K562 (cell line): Measurements from ENCODE around the gene MRPL2. TPM values are rescaled to one million over a fixed set of nuclear protein-coding genes. Genes with fewer than 3 reads are reported as not detected.

Source experiments
- ASH1L ChIP-seq: fragments of 450-650 bp; IDR thresholded peaks from 2 replicates; pipeline ENCODE4 v1.6.1; 2018; ENCODE audit warnings: borderline replicate concordance, mild to moderate bottlenecking, low read depth; ENCODE audit not compliant: partially characterized antibody
- CBX5 ChIP-seq: IDR thresholded peaks from 2 replicates; pipeline ENCODE4 v1.6.1; 2014; ENCODE audit warnings: low read depth, borderline replicate concordance
- CHD1 ChIP-seq: fragments of 200-600 bp; sonication (generic); IDR thresholded peaks from one replicate; pipeline ENCODE4 v1.6.1; 2012; ENCODE audit warnings: mild to moderate bottlenecking, moderate library complexity, low read length, inconsistent platforms
- DPF2 ChIP-seq: fragments of 450-650 bp; IDR thresholded peaks from 2 replicates; pipeline ENCODE4 v1.6.1; 2016
- EP400 ChIP-seq: fragments of 450-650 bp; IDR thresholded peaks from 2 replicates; pipeline ENCODE4 v1.6.1; 2017; ENCODE audit warnings: antibody characterized with exemption, mild to moderate bottlenecking, moderate library complexity
- ETV1 ChIP-seq: fragments of 450-650 bp; conservative IDR thresholded peaks from 2 replicates; pipeline ENCODE4 v1.6.1; 2016; ENCODE audit warnings: missing genetic modification characterization, control low read depth, low read depth, missing compliant biosample characterization
- FOXP1 ChIP-seq: sonication (generic); formaldehyde crosslinking; IDR thresholded peaks from 2 replicates; pipeline ENCODE4 v1.8.0; 2022; ENCODE audit warnings: mild to moderate bottlenecking, missing genetic modification reagents
- HEY1 ChIP-seq: fragments of 250-450 bp; sonication (Bioruptor Pico); IDR thresholded peaks from 2 replicates; pipeline ENCODE4 v1.5.0; 2020; ENCODE audit warnings: mild to moderate bottlenecking, moderate library complexity, borderline replicate concordance
- HOMEZ ChIP-seq: fragments of 250-450 bp; sonication (Bioruptor Pico); IDR thresholded peaks from 2 replicates; pipeline ENCODE4 v1.4.0; 2020; ENCODE audit warnings: mild to moderate bottlenecking, moderate library complexity
- KLF13 ChIP-seq: fragments of 450-650 bp; IDR thresholded peaks from 2 replicates; pipeline ENCODE4 v1.6.1; 2016; ENCODE audit warnings: missing genetic modification characterization, low read depth, mild to moderate bottlenecking, missing compliant biosample characterization, moderate library complexity, borderline replicate concordance
- KLF16 ChIP-seq: IDR thresholded peaks from 2 replicates; pipeline ENCODE4 v1.6.1; 2016; ENCODE audit warnings: antibody characterized with exemption
- MITF ChIP-seq: IDR thresholded peaks from 2 replicates; pipeline ENCODE4 v1.6.1; 2014; ENCODE audit warnings: antibody characterized with exemption
- NCOA6 ChIP-seq: fragments of 450-650 bp; IDR thresholded peaks from 2 replicates; pipeline ENCODE4 v1.6.1; 2017; ENCODE audit warnings: mild to moderate bottlenecking
- PTBP1 ChIP-seq: fragments of 200-400 bp; formaldehyde crosslinking; IDR thresholded peaks from 2 replicates; pipeline ENCODE4 v1.6.1; 2017; ENCODE audit warnings: low read depth, low read length
- SMAD2 ChIP-seq: fragments of 150-350 bp; IDR thresholded peaks from 2 replicates; pipeline ENCODE4 v1.6.1; 2014; ENCODE audit warnings: low read depth, mild to moderate bottlenecking, low read length
- SUPT5H ChIP-seq: fragments of 450-650 bp; IDR thresholded peaks from 2 replicates; pipeline ENCODE4 v1.6.1; 2016
- TGIF2 ChIP-seq: sonication (generic); formaldehyde crosslinking; IDR thresholded peaks from 2 replicates; pipeline ENCODE4 v1.8.1; 2022; ENCODE audit warnings: mild to moderate bottlenecking, missing genetic modification reagents, moderate library complexity
- USF2 ChIP-seq: sonication (generic); formaldehyde crosslinking; IDR thresholded peaks from 2 replicates; pipeline ENCODE4 v1.5.0; 2020; ENCODE audit warnings: missing genetic modification reagents
- ZKSCAN8 ChIP-seq: fragments of 200-800 bp; sonication (Bioruptor generic); IDR thresholded peaks from 2 replicates; pipeline ENCODE4 v1.6.1; 2016; ENCODE audit warnings: missing genetic modification characterization, missing compliant biosample characterization
- ZNF253 ChIP-seq: fragments of 250-450 bp; sonication (Bioruptor Pico); conservative IDR thresholded peaks from 2 replicates; pipeline ENCODE4 v1.6.1; 2021; ENCODE audit warnings: mild to moderate bottlenecking
- ZSCAN32 ChIP-seq: fragments of 450-650 bp; formaldehyde crosslinking; IDR thresholded peaks from 2 replicates; pipeline ENCODE4 v1.4.0; 2020; ENCODE audit warnings: mild to moderate bottlenecking, moderate library complexity
- polyA plus RNA-seq, 8 experiments: library from polyadenylated mRNA; depleted of rRNA in 4 of 8; stranded (reverse) in 5 of 8; unstranded in 3 of 8; fragments of >200 nt; fragmentation: Nextera tagmentation in 2 of 8; fragmentation: Illumina TruSeq in 1 of 8; extraction: Ambion mirVana in 2 of 8; extraction: Trizol in 1 of 8; gene quantifications; 2 replicates each; pipeline versions ENCODE4 v1.2.1 to v1.2.3, GENCODE V29; 2011 to 2014; ENCODE audit warnings: inconsistent platforms in 1 of 8, missing spikeins in 1 of 8
- total RNA-seq, 7 experiments: library from RNA; depleted of rRNA in 6 of 7; stranded (reverse); fragments of >200 nt in 6 of 7; fragmentation: Illumina TruSeq in 2 of 7; extraction: Trizol in 2 of 7; gene quantifications; 2 replicates each; pipeline versions ENCODE4 v1.2.1 to v1.2.3, GENCODE V29; 2011 to 2021; ENCODE audit warnings: low replicate concordance in 1 of 7
- TF ChIP-seq, protein P1 (sequence below), 2 experiments: fragments of 450-650 bp; conservative IDR thresholded peaks; 2 replicates each; pipeline ENCODE4 v1.6.1; 2017; ENCODE audit warnings: mild to moderate bottlenecking in 2 of 2, moderate library complexity in 2 of 2
- TF ChIP-seq, protein P2 (sequence below): fragments of 250-450 bp; sonication (Bioruptor Pico); IDR thresholded peaks from 2 replicates; pipeline ENCODE4 v1.4.0; 2020; ENCODE audit warnings: mild to moderate bottlenecking

The MRPL2 gene
- total and polyA plus RNA-seq, 9 of the 15 experiments (the other 6 are each of a cell fraction or from before 2014, with no cell fraction given), result 63.1 to 262 (median 121) TPM

GRCh38 chr6:43013097-43013842 lies 46.0 kb downstream of the MRPL2 start (continued):
- TF ChIP-seq MITF (no peak), CBX5 (no peak), EP400 (peak; percentile 55; the same call in 1 of the 2 replicates), ZSCAN32 (CRISPR knock-in tag) (no peak), HEY1 (CRISPR knock-in tag) (no peak), SMAD2 (no peak), FOXP1 (CRISPR knock-in tag) (no peak), ASH1L (no peak), HOMEZ (CRISPR knock-in tag) (no peak), ZKSCAN8 (CRISPR knock-in tag) (no peak), USF2 (CRISPR knock-in tag) (no peak), DPF2 (peak; percentile 49), KLF16 (no peak), SUPT5H (peak; percentile 29; the same call in 1 of the 2 replicates), NCOA6 (no peak), PTBP1 (no peak), ZNF253 (no peak), ETV1 (tag) (no peak), TGIF2 (CRISPR knock-in tag) (no peak), CHD1 (no peak), KLF13 (tag) (peak; percentile 54; the same call in 1 of the 2 replicates)
- TF ChIP-seq, protein P1, sequence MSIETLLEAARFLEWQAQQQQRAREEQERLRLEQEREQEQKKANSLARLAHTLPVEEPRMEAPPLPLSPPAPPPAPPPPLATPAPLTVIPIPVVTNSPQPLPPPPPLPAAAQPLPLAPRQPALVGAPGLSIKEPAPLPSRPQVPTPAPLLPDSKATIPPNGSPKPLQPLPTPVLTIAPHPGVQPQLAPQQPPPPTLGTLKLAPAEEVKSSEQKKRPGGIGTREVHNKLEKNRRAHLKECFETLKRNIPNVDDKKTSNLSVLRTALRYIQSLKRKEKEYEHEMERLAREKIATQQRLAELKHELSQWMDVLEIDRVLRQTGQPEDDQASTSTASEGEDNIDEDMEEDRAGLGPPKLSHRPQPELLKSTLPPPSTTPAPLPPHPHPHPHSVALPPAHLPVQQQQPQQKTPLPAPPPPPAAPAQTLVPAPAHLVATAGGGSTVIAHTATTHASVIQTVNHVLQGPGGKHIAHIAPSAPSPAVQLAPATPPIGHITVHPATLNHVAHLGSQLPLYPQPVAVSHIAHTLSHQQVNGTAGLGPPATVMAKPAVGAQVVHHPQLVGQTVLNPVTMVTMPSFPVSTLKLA (conservative IDR thresholded peaks at IDR 0.05), result no peak
- TF ChIP-seq, protein P2, sequence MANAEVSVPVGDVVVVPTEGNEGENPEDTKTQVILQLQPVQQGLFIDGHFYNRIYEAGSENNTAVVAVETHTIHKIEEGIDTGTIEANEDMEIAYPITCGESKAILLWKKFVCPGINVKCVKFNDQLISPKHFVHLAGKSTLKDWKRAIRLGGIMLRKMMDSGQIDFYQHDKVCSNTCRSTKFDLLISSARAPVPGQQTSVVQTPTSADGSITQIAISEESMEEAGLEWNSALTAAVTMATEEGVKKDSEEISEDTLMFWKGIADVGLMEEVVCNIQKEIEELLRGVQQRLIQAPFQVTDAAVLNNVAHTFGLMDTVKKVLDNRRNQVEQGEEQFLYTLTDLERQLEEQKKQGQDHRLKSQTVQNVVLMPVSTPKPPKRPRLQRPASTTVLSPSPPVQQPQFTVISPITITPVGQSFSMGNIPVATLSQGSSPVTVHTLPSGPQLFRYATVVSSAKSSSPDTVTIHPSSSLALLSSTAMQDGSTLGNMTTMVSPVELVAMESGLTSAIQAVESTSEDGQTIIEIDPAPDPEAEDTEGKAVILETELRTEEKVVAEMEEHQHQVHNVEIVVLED, result no peak
